GM18861 (cell line): Measurements from ENCODE around the gene ANKRD49.

Experiments used
- ATAC-seq: cut with Tn5 transposase; IDR thresholded peaks from one replicate; pipeline ENCODE4 v1.9.1; 2021; ENCODE audit not compliant: unreplicated experiment

The ANKRD49 gene

GRCh38 chr11:94493281-94494125 is at the start of gene ANKRD49, which contains the start of gene MRE11:
Gene ANKRD49, plus strand, starts transcription at chr11:94493984. Its CDS starts 2,710 bp downstream, at chr11:94496694.
Gene MRE11, minus strand, starts transcription at chr11:94493844. Its CDS starts 1,043 bp downstream, at chr11:94492801.
- peak; percentile 99 for ATAC-seq

GRCh38 chr11:94445641-94446040 is 48.1 kb upstream of the ANKRD49 start:
- no peak for ATAC-seq

- ATAC-seq: no peak
Observed at GRCh38 chr11:94447149-94447548, 46.6 kb upstream of the ANKRD49 start.

- no peak for ATAC-seq
Observed at GRCh38 chr11:94449029-94449428, 44.8 kb upstream of the ANKRD49 start.

GRCh38 chr11:94449437-94449836 is 44.3 kb upstream of the ANKRD49 start:
- ATAC-seq: no peak

GRCh38 chr11:94450048-94450447 is 43.7 kb upstream of the ANKRD49 start:
- ATAC-seq: no peak

GRCh38 chr11:94452988-94453387 is 40.8 kb upstream of the ANKRD49 start:
- no peak for ATAC-seq

GRCh38 chr11:94454301-94454700 is 39.5 kb upstream of the ANKRD49 start:
- no peak for ATAC-seq

- no peak for ATAC-seq
Observed at GRCh38 chr11:94455861-94456260, 37.9 kb upstream of the ANKRD49 start.

GRCh38 chr11:94457118-94458029 is 36.4 kb upstream of the ANKRD49 start:
- no peak for ATAC-seq

- ATAC-seq: no peak
Observed at GRCh38 chr11:94459576-94459975, 34.2 kb upstream of the ANKRD49 start.

- peak; percentile 87 for ATAC-seq
Observed at GRCh38 chr11:94469416-94469815, 24.4 kb upstream of the ANKRD49 start.

GRCh38 chr11:94472916-94473799 is 20.6 kb upstream of the ANKRD49 start:
- peak; percentile 81 for ATAC-seq

- ATAC-seq: no peak
Observed at GRCh38 chr11:94477624-94478023, 16.2 kb upstream of the ANKRD49 start.

GRCh38 chr11:94481342-94481741 is 12.4 kb upstream of the ANKRD49 start:
- ATAC-seq: no peak

GRCh38 chr11:94486068-94486467 is 7.7 kb upstream of the ANKRD49 start:
- no peak for ATAC-seq

- ATAC-seq: peak; percentile 35
Observed at GRCh38 chr11:94494126-94494680, 419 bp downstream of the ANKRD49 start.

GRCh38 chr11:94500181-94500580 is 6.4 kb downstream of the ANKRD49 start:
- ATAC-seq: no peak

- no peak for ATAC-seq
Observed at GRCh38 chr11:94501522-94501921, 7.7 kb downstream of the ANKRD49 start.

GRCh38 chr11:94504689-94505293 is 11.0 kb downstream of the ANKRD49 start:
- peak; percentile 74 for ATAC-seq
